ENCODE data around the gene ANO9. TPM values are rescaled to one million over a fixed set of nuclear protein-coding genes. Genes with fewer than 3 reads are reported as not detected.

The ANO9 gene
- total RNA-seq, 1 donor from 2014 or later, result 74.5 TPM

GRCh38 chr11:372809-373715, 68.7 kb downstream of the ANO9 start:
- intact Hi-C loops (cut with micrococcal nuclease), result no loop called here

DNA sequence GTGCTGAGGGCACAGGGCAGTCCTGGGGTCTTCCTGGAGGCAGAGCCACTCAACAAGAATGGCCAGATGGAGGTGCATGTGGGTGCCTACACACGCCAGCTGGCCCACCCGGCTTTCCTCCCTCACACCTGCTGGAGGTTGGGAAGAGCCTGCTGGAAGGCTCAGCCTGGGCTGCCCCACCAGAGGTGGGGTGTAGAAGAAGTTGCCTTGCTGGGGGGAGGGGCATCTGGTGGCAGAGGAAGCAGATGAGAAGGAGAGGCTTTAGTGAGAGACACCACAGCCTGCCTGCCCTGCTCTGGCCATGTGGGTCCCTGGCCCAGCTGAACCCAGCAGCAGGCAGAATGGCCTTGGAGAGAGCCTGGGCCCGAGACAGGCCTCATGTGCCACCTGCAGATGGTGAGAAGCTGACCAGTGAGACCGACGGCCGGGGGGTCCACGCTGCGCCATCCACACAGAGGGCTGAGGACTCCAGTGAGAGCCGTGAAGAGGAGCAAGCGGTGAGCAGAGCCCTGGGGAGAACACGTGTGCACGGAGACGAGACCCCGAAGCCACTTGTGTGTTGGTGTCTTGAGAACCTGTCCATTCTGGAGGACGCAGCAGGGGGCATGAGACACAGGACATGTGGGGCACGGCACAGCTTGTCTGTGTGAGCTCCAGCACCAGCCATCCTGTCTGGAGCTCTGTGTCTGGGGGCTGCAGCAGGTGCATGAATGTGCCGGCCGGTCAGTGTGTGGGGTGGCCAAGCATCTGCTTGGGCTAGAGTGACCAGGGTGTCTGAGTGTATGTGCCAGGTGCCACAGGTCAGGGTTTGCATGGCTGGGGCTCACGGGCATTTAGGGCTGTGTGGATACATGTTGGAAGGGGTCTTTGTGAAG, 69.9 kb downstream of the ANO9 start:
- intact Hi-C loops (cut with micrococcal nuclease), result no loop called here

DNA sequence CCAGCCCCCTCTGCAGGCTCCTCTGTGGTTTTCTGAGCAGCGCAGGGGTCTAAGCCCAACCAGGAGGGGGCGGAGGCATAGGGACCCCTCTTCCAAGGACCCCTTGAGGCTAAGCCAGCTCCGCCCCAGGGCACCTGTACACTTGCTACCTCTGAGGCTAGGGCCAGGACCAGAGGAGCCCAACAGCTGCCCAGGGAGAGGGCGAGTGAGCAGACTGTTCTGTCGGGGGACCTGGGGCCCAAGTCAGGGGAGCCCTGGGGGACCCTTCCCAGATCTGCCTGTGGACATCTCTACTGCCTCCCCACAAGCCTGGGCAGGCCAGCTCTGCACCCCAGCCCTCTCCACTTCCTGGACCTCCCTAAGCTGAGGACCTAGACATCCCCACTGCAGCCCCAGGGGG, 70.8 kb downstream of the ANO9 start:
- intact Hi-C loops (cut with micrococcal nuclease), result no loop called here

DNA sequence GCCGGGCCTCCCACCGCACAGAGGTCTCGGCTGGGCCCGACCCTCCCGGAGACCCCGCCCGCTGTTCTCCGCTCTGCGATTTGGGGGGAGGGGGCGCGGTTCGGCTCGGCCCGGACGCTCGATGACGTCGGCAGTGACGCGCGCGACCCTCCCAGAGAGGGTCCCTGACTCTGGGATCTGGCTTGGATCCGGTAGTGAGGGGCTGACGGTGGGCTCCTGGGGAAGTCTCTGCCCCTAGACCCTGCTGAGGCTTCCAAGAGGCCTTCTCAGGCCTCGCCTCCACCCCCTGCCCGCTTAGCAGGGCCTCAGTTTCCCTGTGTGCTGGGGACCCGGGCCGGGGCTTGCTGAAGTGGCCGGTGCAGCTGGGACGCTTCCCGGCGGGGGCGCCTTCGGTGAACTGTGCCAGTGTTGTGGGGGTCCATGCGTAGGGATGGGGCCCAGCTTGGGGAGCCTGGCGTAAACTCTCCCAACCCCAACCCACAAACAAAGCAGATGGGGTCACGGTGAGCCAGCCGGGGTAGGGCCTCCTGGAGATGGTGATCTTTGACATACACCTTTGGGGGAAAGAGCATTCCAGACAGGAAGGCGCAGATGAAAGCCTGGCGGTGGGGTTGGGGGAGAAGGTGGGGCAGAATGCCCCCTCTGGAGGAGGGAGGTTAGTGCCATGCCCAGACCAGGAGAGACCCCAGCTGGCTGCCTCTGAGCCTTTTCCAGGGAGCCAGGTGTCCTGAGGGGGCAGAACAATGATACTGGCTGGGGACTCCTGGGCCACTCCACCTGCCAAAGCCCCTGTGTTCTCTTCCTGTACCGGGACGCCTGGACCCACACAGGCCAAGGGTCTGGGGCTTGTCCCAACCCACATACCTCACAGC, 71.5 kb downstream of the ANO9 start:
- intact Hi-C loops (cut with micrococcal nuclease), result no loop called here

GRCh38 chr11:369336-370018, 72.3 kb downstream of the ANO9 start, which contains the start of gene B4GALNT4:
Gene B4GALNT4, plus strand, starts transcription at chr11:369499. Its CDS starts 305 bp downstream, at chr11:369804.
- intact Hi-C loops (cut with micrococcal nuclease), result no loop called here

- intact Hi-C loops (cut with micrococcal nuclease), result no loop called here
These were observed 73.1 kb downstream of the ANO9 start for GRCh38 chr11:368414-369335.

GRCh38 chr11:367956-368413, 73.8 kb downstream of the ANO9 start:
- intact Hi-C loops (cut with micrococcal nuclease), result no loop called here

Other genes with a start within 250 kb of the ANO9 start
- gene SCGB1C1, start 248.9 kb downstream of the ANO9 start, total RNA-seq, result not detected in 2 replicates
- 35.0 and 38.8 TPM in 2 replicates for gene BET1L, start 234.6 kb downstream of the ANO9 start, total RNA-seq
- gene RIC8A, start 234.3 kb downstream of the ANO9 start, total RNA-seq, result 106 and 116 TPM in 2 replicates
- 11.0 and 12.7 TPM in 2 replicates for gene SIRT3, start 205.7 kb downstream of the ANO9 start, total RNA-seq
- gene PSMD13, start 205.0 kb downstream of the ANO9 start, total RNA-seq, result 181 and 182 TPM in 2 replicates
- 2.4 and 2.7 TPM in 2 replicates for gene NLRP6, start 163.6 kb downstream of the ANO9 start, total RNA-seq
- gene PGGHG, start 152.9 kb downstream of the ANO9 start, total RNA-seq, result 99.8 and 105 TPM in 2 replicates
- not detected in 2 replicates for gene IFITM5, start 142.5 kb downstream of the ANO9 start, total RNA-seq
- gene IFITM2, start 134.2 kb downstream of the ANO9 start, total RNA-seq, result 1,497 and 1,507 TPM in 2 replicates
- 724 and 750 TPM in 2 replicates for gene IFITM1, start 128.0 kb downstream of the ANO9 start, total RNA-seq
- 3.3 and 5.1 TPM in 2 replicates for gene IFITM3, start 121.2 kb downstream of the ANO9 start, total RNA-seq
- 1.1 and 1.2 TPM in 2 replicates for gene B4GALNT4, start 72.5 kb downstream of the ANO9 start, total RNA-seq
- gene PKP3, start 47.8 kb downstream of the ANO9 start, total RNA-seq, result not detected in 2 replicates
- gene SIGIRR, start 27.0 kb downstream of the ANO9 start, total RNA-seq, result 176 and 178 TPM in 2 replicates
- 26.5 and 28.4 TPM in 2 replicates for gene PTDSS2, start 8.3 kb upstream of the ANO9 start, total RNA-seq
- gene RNH1, start 65.2 kb upstream of the ANO9 start, total RNA-seq, result 99.8 and 101 TPM in 2 replicates
- gene HRAS, start 93.6 kb upstream of the ANO9 start, total RNA-seq, result 51.6 and 62.5 TPM in 2 replicates
- gene LRRC56, start 95.5 kb upstream of the ANO9 start, total RNA-seq, result 2.1 and 2.2 TPM in 2 replicates
- 1.6 and 2.4 TPM in 2 replicates for gene LMNTD2, start 118.7 kb upstream of the ANO9 start, total RNA-seq
- 22.3 and 23.4 TPM in 2 replicates for gene RASSF7, start 119.0 kb upstream of the ANO9 start, total RNA-seq
- gene PHRF1, start 134.5 kb upstream of the ANO9 start, total RNA-seq, result 46.4 and 51.3 TPM in 2 replicates
- gene IRF7, start 173.9 kb upstream of the ANO9 start, total RNA-seq, result 50.9 and 55.3 TPM in 2 replicates
- gene CDHR5, start 182.9 kb upstream of the ANO9 start, total RNA-seq, result 0.07 TPM in 1 of 2 replicates, not detected in the other
- not detected in 2 replicates for gene SCT, start 185.2 kb upstream of the ANO9 start, total RNA-seq
- 0.14 and 0.39 TPM in 2 replicates for gene DRD4, start 195.3 kb upstream of the ANO9 start, total RNA-seq